Vagina (tissue), 2 donors: ENCODE data around the gene TBL3. TPM values are rescaled to one million over a fixed set of nuclear protein-coding genes. Genes with fewer than 3 reads are reported as not detected.
A peak's percentile ranks its signal among the peaks of the same experiment; 100 is the strongest.

Experiments
- DNase-seq, 2 donors: peaks; one replicate each; pipeline ENCODE4 v3.0.0-alpha.2; 2017; ENCODE audit errors: extremely low spot score in 2 of 2
- H3K27ac ChIP-seq: fragments of 200-600 bp; sonication (generic); one replicate; pipeline ENCODE4 v1.5.1; 2019
- H3K27me3 ChIP-seq: fragments of 200-600 bp; sonication (generic); one replicate; pipeline ENCODE4 v1.5.1; 2019
- H3K36me3 ChIP-seq, 2 donors: fragments of 200-600 bp; sonication (generic); one replicate each; pipeline ENCODE4 v1.5.1; 2017 to 2019
- H3K4me1 ChIP-seq: fragments of 200-600 bp; sonication (generic); one replicate; pipeline ENCODE4 v1.5.1; 2019
- H3K4me3 ChIP-seq, 2 donors: fragments of 200-600 bp; sonication (generic); 1 replicate in 1 of 2; 2 replicates in 1 of 2; pipeline ENCODE4 v1.5.1; 2016 to 2019
- H3K9me3 ChIP-seq: fragments of 200-600 bp; sonication (generic); one replicate; pipeline ENCODE4 v1.5.1; 2019
- CTCF ChIP-seq, 3 experiments: fragments of 450-650 bp in 2 of 3; fragments of 200-600 bp in 1 of 3; sonication (generic) in 1 of 3; IDR thresholded peaks; one replicate each; pipeline ENCODE4 v1.5.1; 2017 to 2019; ENCODE audit warnings: antibody characterized with exemption in 3 of 3, mild to moderate bottlenecking in 2 of 3, moderate library complexity in 2 of 3
- POLR2A ChIP-seq, 2 donors: fragments of 450-650 bp; IDR thresholded peaks; one replicate each; pipeline ENCODE4 v1.6.1; 2017; ENCODE audit warnings: antibody characterized with exemption in 2 of 2, mild to moderate bottlenecking in 2 of 2, moderate library complexity in 2 of 2
- POLR2AphosphoS5 ChIP-seq, 2 donors: sonication (generic); formaldehyde crosslinking; IDR thresholded peaks; one replicate each; pipeline ENCODE4 v1.9.0; 2017; ENCODE audit warnings: antibody characterized with exemption in 2 of 2, mild to moderate bottlenecking in 2 of 2, low read depth in 1 of 2; ENCODE audit not compliant: insufficient read depth in 1 of 2
- intact Hi-C: fragments of 100-400 bp; cut with DNase I; formaldehyde crosslinking; loops from one replicate; pipeline ENCODE4 v1.15.1; 2023
- total RNA-seq: library from RNA; depleted of rRNA; stranded (reverse); fragments of >200 nt; gene quantifications from one replicate; pipeline ENCODE4 v1.2.3, GENCODE V29; 2016

The TBL3 gene
- total RNA-seq, 1 donor from 2014 or later, result 44.2 TPM

GRCh38 chr16:1940273-1941161 lies 31.3 kb upstream of the TBL3 start:
- Histone ChIP-seq H3K4me1 (peaks cover 23% of the 10 kb centered on the region), H3K9me3 (no peaks in the 10 kb centered on the region), H3K27ac (no peak overlapping the region), H3K27me3 (no peaks in the 10 kb centered on the region), H3K36me3 (peaks cover 0 to 31% of the 10 kb centered on the region in 2 donors), H3K4me3 (no peak overlapping the region)
- no peak for DNase-seq
- intact Hi-C loops, result no loop called here
- no peak for TF ChIP-seq POLR2A (IDR thresholded peaks at IDR 0.05)

GRCh38 chr16:1941162-1942046 lies 30.4 kb upstream of the TBL3 start:
- TF ChIP-seq POLR2A (IDR thresholded peaks at IDR 0.05) (no peak), POLR2AphosphoS5 (IDR thresholded peaks at IDR 0.05; ENCODE audit: insufficient read depth in 1 of 2, low read depth in 1 of 2) (no peak), CTCF (IDR thresholded peaks at IDR 0.05) (no peak)
- Histone ChIP-seq H3K9me3 (no peaks in the 10 kb centered on the region), H3K36me3 (peaks cover 0 to 31% of the 10 kb centered on the region in 2 donors), H3K27ac (no peak overlapping the region), H3K4me1 (peaks cover 21% of the 10 kb centered on the region), H3K27me3 (no peaks in the 10 kb centered on the region), H3K4me3 (no peak overlapping the region)
- intact Hi-C loops, result no loop called here
- no peak for DNase-seq

GRCh38 chr16:1942047-1942809 lies 29.6 kb upstream of the TBL3 start:
- Histone ChIP-seq H3K4me1 (peaks cover 21% of the 10 kb centered on the region), H3K9me3 (no peaks in the 10 kb centered on the region), H3K4me3 (peak overlapping the region; percentile 77 to 97), H3K27me3 (no peaks in the 10 kb centered on the region), H3K27ac (peak overlapping the region; percentile 82), H3K36me3 (peaks cover 0 to 31% of the 10 kb centered on the region in 2 donors)
- TF ChIP-seq POLR2A (IDR thresholded peaks at IDR 0.05) (no peak), POLR2AphosphoS5 (IDR thresholded peaks at IDR 0.05; ENCODE audit: insufficient read depth in 1 of 2, low read depth in 1 of 2) (no peak), CTCF (IDR thresholded peaks at IDR 0.05) (no peak)
- intact Hi-C loops, result no loop called here
- DNase-seq, result no peak

GRCh38 chr16:1942810-1943726 lies 28.8 kb upstream of the TBL3 start, which contains the start of gene MSRB1:
TSS of gene MSRB1 (minus strand) at chr16:1943199. CDS start at chr16:1943156, 43 bp downstream.
- TF ChIP-seq POLR2A (IDR thresholded peaks at IDR 0.05) (peak in 1 of 2 donors; percentile 65), POLR2AphosphoS5 (IDR thresholded peaks at IDR 0.05; ENCODE audit: insufficient read depth in 1 of 2, low read depth in 1 of 2) (peak; percentile 82 to 89), CTCF (IDR thresholded peaks at IDR 0.05) (no peak)
- intact Hi-C loops, result no loop called here
- DNase-seq, result peak in 1 of 2 donors; percentile 98
- Histone ChIP-seq H3K36me3 (peaks cover 0 to 27% of the 10 kb centered on the region in 2 donors), H3K4me3 (peak within 1 kb of the TSS; percentile 77 to 97), H3K27me3 (no peaks in the 10 kb centered on the region), H3K27ac (peak within 1 kb of the TSS; percentile 82), H3K4me1 (peaks cover 21% of the 10 kb centered on the region), H3K9me3 (no peaks in the 10 kb centered on the region)
